NCI-H1417 treated with DMSO at 0.1 percent for 48 hours (cell line): ENCODE measurements around the gene PAK1.

Experiments
- DNase-seq: peaks from one replicate; lab custom pipeline; 2025; lab: John Stamatoyannopoulos, UW

Gene PAK1

GRCh38 chr11:77436506-77436905 lies 37.4 kb downstream of the PAK1 start:
- no peak for DNase-seq

DNA sequence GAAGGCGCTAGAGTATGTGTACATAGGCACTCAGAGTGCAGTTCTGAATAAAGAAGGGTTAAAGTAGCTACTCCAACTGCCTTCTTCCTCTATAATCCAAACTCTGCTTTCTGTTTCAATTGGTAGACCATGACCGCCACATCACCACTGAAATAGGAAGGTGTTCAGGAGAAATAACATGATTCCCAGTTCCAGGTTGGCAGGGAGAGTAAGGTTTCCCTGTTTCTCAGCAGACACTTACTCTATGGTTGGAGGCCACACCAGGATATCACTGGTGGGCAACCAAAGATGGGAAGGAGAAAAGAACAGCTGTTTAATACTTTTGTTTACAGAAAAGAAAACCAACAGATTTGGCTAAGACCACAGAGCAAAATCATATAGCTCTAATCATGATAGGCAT lies 37.9 kb downstream of the PAK1 start:
- DNase-seq: no peak

- DNase-seq: no peak
These were observed 42.1 kb downstream of the PAK1 start for GRCh38 chr11:77431813-77432212.

GRCh38 chr11:77428598-77428997 lies 45.3 kb downstream of the PAK1 start:
- DNase-seq: no peak

DNA sequence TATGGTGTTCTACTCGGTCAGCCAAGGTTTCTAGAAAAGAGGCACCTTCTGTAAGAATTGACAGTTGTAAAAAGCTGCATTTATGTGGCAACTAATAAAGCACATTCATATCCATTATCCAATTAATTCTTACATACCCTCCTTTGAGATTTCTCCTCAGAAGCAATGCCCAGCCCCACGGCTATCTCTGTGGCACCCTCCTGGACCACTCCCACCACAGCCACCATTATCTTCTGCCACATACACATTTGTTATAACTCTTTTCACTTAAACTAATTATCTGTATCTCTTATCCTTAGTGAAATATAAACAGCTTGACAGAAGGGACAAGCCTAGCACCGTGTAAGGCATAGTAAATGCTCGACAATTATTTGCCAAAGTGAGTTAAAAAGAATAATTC lies 48.5 kb downstream of the PAK1 start:
- DNase-seq: no peak

- no peak for DNase-seq
These were observed 49.2 kb downstream of the PAK1 start for GRCh38 chr11:77424644-77425043.

- no peak for DNase-seq
These were observed 50.3 kb downstream of the PAK1 start for GRCh38 chr11:77423624-77424023.

- no peak for DNase-seq
These were observed 51.2 kb downstream of the PAK1 start for GRCh38 chr11:77422687-77423086.

GRCh38 chr11:77421041-77421723 lies 52.7 kb downstream of the PAK1 start:
- no peak for DNase-seq

GRCh38 chr11:77418971-77419597 lies 54.8 kb downstream of the PAK1 start:
- DNase-seq: no peak

DNA sequence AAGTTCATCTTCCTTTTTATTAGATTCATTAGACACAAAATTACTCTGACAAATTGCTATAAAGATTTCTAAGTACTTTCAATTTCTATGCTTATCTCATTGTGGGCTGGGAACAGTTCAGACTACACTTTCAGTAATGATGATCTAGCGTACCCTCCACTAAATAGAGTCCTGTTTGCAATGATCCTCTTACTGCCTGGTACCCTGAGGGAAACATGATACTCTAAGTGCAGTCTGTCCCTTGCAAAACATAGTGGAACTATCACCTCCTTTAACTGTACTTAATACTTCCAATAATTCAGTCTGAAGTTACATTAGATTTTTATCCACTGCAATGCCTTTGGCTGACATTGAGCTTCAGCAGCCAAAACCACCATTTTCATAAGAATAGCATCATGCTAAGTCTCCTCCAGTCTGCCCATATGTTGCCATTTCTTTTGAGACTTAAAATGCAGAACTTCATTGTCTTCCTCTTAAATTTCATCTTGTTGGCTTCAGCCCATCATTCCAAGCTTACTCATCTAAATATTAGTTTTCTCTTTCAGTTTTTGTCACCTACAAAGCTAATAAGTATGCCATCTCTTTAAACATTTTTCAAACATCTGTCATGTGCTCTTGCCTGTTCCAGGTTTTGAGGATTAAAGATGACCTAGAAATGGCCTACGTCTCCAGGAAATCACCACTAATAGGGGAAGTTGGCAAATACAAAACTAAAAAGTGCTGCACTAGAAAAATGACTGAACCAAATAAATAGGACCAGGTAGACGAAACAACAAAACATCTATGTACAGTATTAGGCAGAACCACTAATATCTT lies 55.5 kb downstream of the PAK1 start:
- no peak for DNase-seq

DNA sequence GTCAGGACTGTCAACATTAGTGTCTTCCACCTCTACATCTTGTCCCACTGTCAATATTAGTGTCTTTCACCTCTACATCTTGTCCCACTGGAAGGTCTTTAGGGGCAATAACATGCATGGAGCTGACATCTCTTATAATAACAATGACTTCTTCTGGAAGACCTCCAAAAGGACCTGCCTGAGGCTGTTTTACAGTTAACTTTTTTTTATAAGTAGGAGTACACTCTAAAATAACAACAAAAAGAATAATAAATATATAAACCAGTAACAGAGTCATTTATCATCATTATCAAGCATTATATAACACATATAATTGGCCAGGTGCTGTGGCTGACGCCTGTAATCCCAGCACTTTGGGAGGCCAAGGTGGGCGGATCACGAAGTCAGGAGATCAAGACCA lies 57.5 kb downstream of the PAK1 start:
- DNase-seq: no peak

- DNase-seq: no peak
These were observed 59.9 kb downstream of the PAK1 start for GRCh38 chr11:77413850-77414460.

DNA sequence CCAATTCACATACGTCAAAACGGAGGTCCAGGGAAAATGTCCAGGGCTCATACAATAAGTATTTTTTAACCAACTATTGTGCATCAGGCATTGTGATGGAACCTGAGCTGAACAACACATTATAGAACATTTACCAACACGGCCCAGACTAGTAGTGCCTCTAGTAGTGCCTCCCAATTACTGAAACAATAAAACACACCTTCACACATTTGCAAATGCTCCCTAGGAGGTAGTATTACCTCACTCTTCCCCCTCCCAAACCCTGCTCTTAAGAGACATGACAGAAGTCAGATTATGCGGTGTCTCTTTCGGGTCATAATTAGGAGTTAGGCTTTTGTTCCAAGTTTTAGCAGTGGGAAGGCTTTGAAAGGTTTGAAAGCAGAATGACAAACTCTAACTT lies 61.1 kb downstream of the PAK1 start:
- DNase-seq: no peak

DNA sequence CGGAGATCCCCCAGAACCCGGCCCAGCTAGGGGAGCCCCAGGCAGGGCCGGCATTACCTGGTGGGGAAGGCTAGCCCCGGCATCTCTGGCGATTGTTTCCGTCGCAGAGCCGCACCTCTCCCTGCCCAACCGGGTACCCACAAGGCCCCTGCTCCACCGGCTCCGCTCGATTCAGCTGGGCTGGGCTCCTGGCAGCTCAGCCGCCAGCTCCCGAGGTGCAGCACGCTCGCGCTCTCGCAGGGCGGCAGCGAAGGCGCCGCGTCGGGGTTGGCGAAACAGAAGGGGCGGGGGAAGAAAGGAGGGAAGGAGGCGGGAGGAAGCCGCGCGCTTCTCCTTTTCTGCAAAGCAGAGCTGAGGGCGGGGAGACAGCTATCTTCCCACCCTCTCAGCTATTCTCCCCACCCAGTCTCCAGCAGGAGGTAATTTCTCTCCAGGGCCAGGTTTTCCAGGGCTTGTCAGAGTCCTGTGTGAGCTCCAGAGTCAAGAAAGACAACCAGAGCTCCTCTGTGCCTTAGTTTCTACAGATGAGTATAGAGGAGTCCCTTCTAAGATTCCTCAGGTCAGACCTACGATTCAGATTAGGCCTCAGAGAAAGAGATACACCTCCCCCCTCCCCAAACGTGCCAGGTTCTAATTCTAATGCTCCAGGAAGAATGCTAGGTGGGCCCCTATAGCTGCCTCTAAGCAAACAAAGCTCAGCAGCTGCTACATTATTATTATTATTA lies 62.0 kb downstream of the PAK1 start:
- no peak for DNase-seq

GRCh38 chr11:77411137-77411707 lies 62.7 kb downstream of the PAK1 start:
- DNase-seq: no peak

DNA sequence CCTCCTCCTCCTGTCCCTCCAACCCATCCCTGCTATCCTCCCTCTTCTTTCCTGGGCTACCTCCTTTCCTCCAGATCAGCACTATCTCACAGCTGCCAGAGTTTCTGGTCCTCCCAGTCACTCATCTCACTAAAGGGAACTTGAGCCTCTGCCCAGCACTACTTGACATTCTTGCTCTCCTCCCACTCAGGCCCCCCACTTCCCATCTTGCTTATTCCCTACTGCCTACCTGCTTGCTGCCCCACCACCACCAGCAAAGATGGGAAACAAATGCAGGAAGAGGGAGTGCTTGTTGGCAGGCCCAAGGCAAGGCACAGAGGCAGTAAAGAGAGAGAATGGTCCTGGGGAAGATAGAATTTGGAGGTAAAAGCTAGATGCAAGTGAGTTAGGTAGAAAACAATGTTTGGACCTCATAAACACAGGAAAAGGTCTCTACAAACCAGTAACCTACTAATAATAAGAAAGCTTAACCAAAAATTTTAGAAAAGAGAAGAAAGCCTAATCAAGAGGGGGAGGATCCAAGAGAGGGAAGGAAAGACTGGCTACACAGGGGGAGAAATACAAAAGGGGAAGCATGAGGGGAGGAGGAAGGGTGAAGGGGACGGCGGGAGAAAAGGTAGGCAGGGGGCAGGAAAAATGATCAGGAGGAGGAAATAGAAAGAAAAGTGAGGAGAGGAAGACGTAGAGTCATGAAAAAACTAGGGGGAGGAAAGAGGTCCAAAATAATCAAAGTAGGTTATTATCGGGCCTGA lies 63.6 kb downstream of the PAK1 start:
- DNase-seq: no peak

DNA sequence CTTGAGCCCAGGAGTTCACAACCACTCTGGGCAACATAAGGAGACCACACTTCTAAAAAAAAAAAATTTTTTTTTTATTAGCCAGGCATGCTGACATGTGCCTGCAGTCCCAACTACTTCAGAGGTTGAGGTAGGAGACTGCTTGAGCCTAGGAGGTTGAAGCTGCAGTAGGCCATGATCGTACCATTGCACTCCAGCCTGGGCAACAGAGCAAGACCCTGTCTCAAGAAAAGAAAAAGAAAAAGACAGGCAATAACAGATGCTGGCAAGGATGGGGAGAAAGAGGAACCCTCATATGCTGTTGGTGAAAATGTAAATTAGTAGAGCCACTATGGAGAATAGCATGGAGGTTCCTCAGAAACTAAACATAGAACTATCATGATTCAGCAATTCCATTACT lies 64.8 kb downstream of the PAK1 start:
- DNase-seq: no peak

DNA sequence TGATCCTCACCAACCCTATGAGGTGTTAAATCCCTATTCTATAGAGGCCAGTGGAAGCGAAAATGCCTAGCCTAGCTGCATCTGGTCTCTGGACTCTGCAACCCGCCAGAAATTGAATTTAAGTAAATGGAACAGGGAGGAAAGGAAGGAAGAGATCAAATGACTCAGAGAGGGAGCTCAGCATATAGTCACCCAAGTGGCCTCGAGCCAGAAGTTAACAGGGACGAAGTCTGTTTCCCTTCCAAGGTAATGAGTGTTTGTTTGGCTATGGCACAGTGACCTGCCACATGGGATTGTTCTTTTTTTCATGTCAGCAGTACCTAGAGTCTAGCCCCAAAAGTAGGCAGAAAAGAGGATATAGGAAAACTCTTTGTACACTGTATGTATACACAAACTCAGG lies 66.3 kb downstream of the PAK1 start:
- no peak for DNase-seq

DNA sequence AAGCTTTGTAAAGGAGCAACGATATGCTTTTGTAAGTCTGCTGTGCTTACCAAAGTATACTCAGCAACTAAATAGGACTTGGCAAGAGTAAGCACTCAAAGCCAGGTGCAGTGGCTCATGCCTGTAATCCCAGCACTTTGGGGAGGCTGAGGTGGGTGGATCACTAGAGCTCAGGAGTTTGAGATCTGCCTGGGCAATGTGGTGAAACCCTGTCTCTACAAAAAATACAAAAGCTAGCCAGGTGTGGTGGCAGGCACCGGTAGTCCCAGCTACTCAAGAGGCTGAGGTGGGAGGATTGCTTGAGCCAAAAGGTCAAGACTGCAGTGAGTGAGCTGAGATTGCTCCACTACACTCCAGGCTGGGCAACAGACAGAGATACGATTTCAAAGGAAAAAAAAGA lies 67.5 kb downstream of the PAK1 start:
- DNase-seq: no peak

GRCh38 chr11:77403211-77403610 lies 70.7 kb downstream of the PAK1 start:
- DNase-seq: no peak
